WTC11 (cell line): ENCODE measurements around the gene PIK3C2G. TPM values are rescaled to one million over a fixed set of nuclear protein-coding genes. Genes with fewer than 3 reads are reported as not detected.

ENCODE experiments used
- ATAC-seq: fragments of 200-7000 bp; cut with Tn5 transposase; 2 replicates; pipeline ENCODE4 v1.10.0; 2021; ENCODE audit warnings: mild to moderate bottlenecking, moderate library complexity
- CTCF ChIA-PET: fragments of 300-600 bp; sonication (Branson Sonifier 250); formaldehyde crosslinking; loops from one replicate; lab custom pipeline; 2021; ENCODE audit warnings: antibody characterized with exemption; lab: Charles Lee
- POLR2A ChIA-PET: fragments of 350-600 bp; sonication (Branson Sonifier 250); formaldehyde crosslinking; loops from one replicate; lab custom pipeline; 2021; ENCODE audit warnings: antibody characterized with exemption; lab: Charles Lee
- DNase-seq: peaks from one replicate; pipeline ENCODE4 v3.0.0; 2021; ENCODE audit warnings: low spot score
- H3K27ac Mint-ChIP-seq: 2 replicates; pipeline ENCODE4 v1.8.0; 2021; ENCODE audit warnings: mixed read lengths
- H3K27me3 Mint-ChIP-seq: 2 replicates; pipeline ENCODE4 v1.8.0; 2021; ENCODE audit warnings: low read depth, mild to moderate bottlenecking, moderate library complexity, mixed read lengths
- H3K36me3 Mint-ChIP-seq: 2 replicates; pipeline ENCODE4 v1.8.0; 2021; ENCODE audit warnings: mixed read lengths
- H3K4me1 Mint-ChIP-seq: 2 replicates; pipeline ENCODE4 v1.8.0; 2022; ENCODE audit warnings: mixed read lengths
- H3K4me3 Mint-ChIP-seq: 2 replicates; pipeline ENCODE4 v1.8.0; 2021; ENCODE audit warnings: mild to moderate bottlenecking, moderate library complexity, mixed read lengths
- H3K9me3 Mint-ChIP-seq: 2 replicates; pipeline ENCODE4 v1.8.0; 2021; ENCODE audit warnings: mixed read lengths
- ATF6 ChIP-seq: sonication (generic); formaldehyde crosslinking; IDR thresholded peaks from 2 replicates; pipeline ENCODE4 v1.8.1; 2023; ENCODE audit warnings: mild to moderate bottlenecking, missing genetic modification reagents
- CTCF ChIP-seq: fragments of 200-600 bp; IDR thresholded peaks from 2 replicates; pipeline ENCODE4 v1.8.0; 2022; ENCODE audit warnings: antibody characterized with exemption
- ESRRA ChIP-seq: sonication (generic); formaldehyde crosslinking; IDR thresholded peaks from 2 replicates; pipeline ENCODE4 v1.8.1; 2022; ENCODE audit warnings: mild to moderate bottlenecking, missing genetic modification reagents, borderline replicate concordance
- ETV6 ChIP-seq: sonication (generic); formaldehyde crosslinking; IDR thresholded peaks from 2 replicates; pipeline ENCODE4 v1.8.1; 2022; ENCODE audit warnings: mild to moderate bottlenecking, missing genetic modification reagents
- FOXK1 ChIP-seq: sonication (generic); formaldehyde crosslinking; IDR thresholded peaks from 2 replicates; pipeline ENCODE4 v1.8.0; 2022; ENCODE audit warnings: mild to moderate bottlenecking, moderate library complexity, missing genetic modification reagents
- HMGXB4 ChIP-seq: sonication (generic); formaldehyde crosslinking; IDR thresholded peaks from 2 replicates; pipeline ENCODE4 v1.8.1; 2023; ENCODE audit warnings: mild to moderate bottlenecking, moderate library complexity, missing genetic modification reagents
- IRF1 ChIP-seq: sonication (generic); formaldehyde crosslinking; IDR thresholded peaks from 2 replicates; pipeline ENCODE4 v1.8.0; 2023; ENCODE audit warnings: missing genetic modification reagents
- JAZF1 ChIP-seq: fragments of 250-450 bp; sonication (Bioruptor Pico); IDR thresholded peaks from 2 replicates; pipeline ENCODE4 v1.9.0; 2021; ENCODE audit warnings: moderate library complexity, mild to moderate bottlenecking, inconsistent platforms
- JUN ChIP-seq: sonication (generic); formaldehyde crosslinking; IDR thresholded peaks from 2 replicates; pipeline ENCODE4 v1.8.0; 2023; ENCODE audit warnings: mild to moderate bottlenecking, missing genetic modification reagents
- MLX ChIP-seq: sonication (generic); formaldehyde crosslinking; IDR thresholded peaks from 2 replicates; pipeline ENCODE4 v1.8.1; 2023; ENCODE audit warnings: mild to moderate bottlenecking, missing genetic modification reagents, moderate library complexity
- MXD4 ChIP-seq: fragments of 250-450 bp; sonication (Bioruptor Pico); IDR thresholded peaks from 2 replicates; pipeline ENCODE4 v1.8.0; 2021; ENCODE audit warnings: mild to moderate bottlenecking, moderate library complexity, borderline replicate concordance
- MYBL2 ChIP-seq: sonication (generic); formaldehyde crosslinking; IDR thresholded peaks from 2 replicates; pipeline ENCODE4 v1.8.1; 2023; ENCODE audit warnings: mild to moderate bottlenecking, moderate library complexity, missing genetic modification reagents
- NFYB ChIP-seq: sonication (generic); formaldehyde crosslinking; conservative IDR thresholded peaks from 2 replicates; pipeline ENCODE4 v1.8.0; 2022; ENCODE audit warnings: low read depth, missing genetic modification reagents
- NR3C1 ChIP-seq: sonication (generic); formaldehyde crosslinking; conservative IDR thresholded peaks from 2 replicates; pipeline ENCODE4 v1.8.1; 2023; ENCODE audit warnings: low read depth, mild to moderate bottlenecking, missing genetic modification reagents
- PRRX2 ChIP-seq: fragments of 250-450 bp; sonication (Bioruptor Pico); IDR thresholded peaks from 2 replicates; pipeline ENCODE4 v1.8.0; 2021; ENCODE audit warnings: mild to moderate bottlenecking
- SMAD3 ChIP-seq: sonication (generic); formaldehyde crosslinking; IDR thresholded peaks from 2 replicates; pipeline ENCODE4 v1.8.0; 2022; ENCODE audit warnings: missing genetic modification reagents, mild to moderate bottlenecking, borderline replicate concordance
- SMAD4 ChIP-seq: sonication (generic); formaldehyde crosslinking; IDR thresholded peaks from 2 replicates; pipeline ENCODE4 v1.8.0; 2022; ENCODE audit warnings: mild to moderate bottlenecking, missing genetic modification reagents
- SOX15 ChIP-seq: fragments of 250-450 bp; sonication (Bioruptor Pico); IDR thresholded peaks from 2 replicates; pipeline ENCODE4 v1.9.0; 2021; ENCODE audit warnings: mild to moderate bottlenecking
- TEAD1 ChIP-seq: sonication (generic); formaldehyde crosslinking; IDR thresholded peaks from 2 replicates; pipeline ENCODE4 v1.8.0; 2022; ENCODE audit warnings: mild to moderate bottlenecking, missing genetic modification reagents
- ZBTB21 ChIP-seq: sonication (generic); formaldehyde crosslinking; IDR thresholded peaks from 2 replicates; pipeline ENCODE4 v1.8.1; 2023; ENCODE audit warnings: mild to moderate bottlenecking, missing genetic modification reagents, borderline replicate concordance
- ZBTB43 ChIP-seq: sonication (generic); formaldehyde crosslinking; IDR thresholded peaks from 2 replicates; pipeline ENCODE4 v1.8.1; 2023; ENCODE audit warnings: mild to moderate bottlenecking, missing genetic modification reagents
- ZNF138 ChIP-seq: sonication (generic); formaldehyde crosslinking; conservative IDR thresholded peaks from 2 replicates; pipeline ENCODE4 v1.8.1; 2022; ENCODE audit warnings: mild to moderate bottlenecking, moderate library complexity, missing genetic modification reagents
- ZNF219 ChIP-seq: sonication (generic); formaldehyde crosslinking; IDR thresholded peaks from 2 replicates; pipeline ENCODE4 v1.8.0; 2023; ENCODE audit warnings: missing genetic modification reagents, mild to moderate bottlenecking, borderline replicate concordance
- ZNF263 ChIP-seq: sonication (generic); formaldehyde crosslinking; IDR thresholded peaks from 2 replicates; pipeline ENCODE4 v1.8.1; 2022; ENCODE audit warnings: low read depth, mild to moderate bottlenecking, moderate library complexity, missing genetic modification reagents
- total RNA-seq: library from RNA; stranded (reverse); gene quantifications from 3 replicates; pipeline ENCODE4 v1.2.3, GENCODE V29; 2021

Gene PIK3C2G
- total RNA-seq, 1 experiment from 2014 or later: not detected

- TF ChIP-seq ZNF219 (CRISPR knock-in tag): no peak
- TF ChIP-seq ZNF138 (CRISPR knock-in tag): no peak
- TF ChIP-seq NFYB (CRISPR knock-in tag): no peak
- TF ChIP-seq ZNF263 (CRISPR knock-in tag): no peak
- no peak for TF ChIP-seq ZBTB21 (CRISPR knock-in tag)
- no peak for TF ChIP-seq SMAD4 (CRISPR knock-in tag)
- no peak for TF ChIP-seq PRRX2 (CRISPR knock-in tag)
- no peak for TF ChIP-seq FOXK1
- no peak for TF ChIP-seq JAZF1 (CRISPR knock-in tag)
- TF ChIP-seq ATF6 (CRISPR knock-in tag): no peak
- no peak for TF ChIP-seq HMGXB4
- no peak for TF ChIP-seq CTCF
These were observed 3.3 kb downstream of the PIK3C2G start (continued) for GRCh38 chr12:18264581-18265075.

- Mint-ChIP-seq H3K4me1 (no peaks in the 10 kb centered on the region), H3K4me3 (no peak overlapping the region), H3K27me3 (no peaks in the 10 kb centered on the region), H3K9me3 (no peaks in the 10 kb centered on the region; the same call in 1 of the 2 replicates), H3K36me3 (no peaks in the 10 kb centered on the region; the same call in 1 of the 2 replicates), H3K27ac (no peak overlapping the region)
- ATAC-seq (no peak), DNase-seq (no peak)
- ChIA-PET POLR2A (no interaction called here), CTCF (no interaction called here)
- no peak for TF ChIP-seq ZBTB43 (CRISPR knock-in tag)
- no peak for TF ChIP-seq MLX (CRISPR knock-in tag)
- no peak for TF ChIP-seq JUN (CRISPR knock-in tag)
- no peak for TF ChIP-seq SMAD3 (CRISPR knock-in tag)
- TF ChIP-seq MXD4 (CRISPR knock-in tag): no peak
- no peak for TF ChIP-seq ETV6
- no peak for TF ChIP-seq NR3C1
- TF ChIP-seq IRF1: no peak
- TF ChIP-seq SOX15 (CRISPR knock-in tag): no peak
- no peak for TF ChIP-seq ATF6 (CRISPR knock-in tag)
- no peak for TF ChIP-seq MYBL2 (CRISPR knock-in tag)
- TF ChIP-seq ESRRA (CRISPR knock-in tag): no peak
- no peak for TF ChIP-seq TEAD1 (CRISPR knock-in tag)
These were observed 6.2 kb downstream of the PIK3C2G start for GRCh38 chr12:18267427-18268099.
